ENCODE measurements around the gene INSR.

DNA sequence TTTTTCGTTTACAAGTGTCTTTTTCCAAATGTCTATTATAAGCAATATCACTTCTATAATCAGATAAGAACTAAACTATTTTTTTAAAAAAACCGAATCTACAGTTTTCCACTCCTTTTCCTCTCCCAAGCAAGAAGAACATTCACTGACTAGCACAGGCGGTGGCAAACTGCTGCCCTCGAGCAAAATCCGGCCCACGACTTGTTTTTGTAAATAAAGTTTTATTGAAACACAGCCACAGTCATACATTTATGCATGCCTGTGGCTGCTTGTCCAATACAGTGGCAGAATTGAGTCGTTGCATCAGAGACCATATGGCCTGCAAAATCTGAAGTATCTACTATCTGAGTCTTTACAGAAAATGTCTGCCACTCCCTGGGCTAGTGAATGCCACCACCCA lies 27.4 kb downstream of the INSR start:
- TF ChIP-seq ZNF384 (IDR thresholded peaks at IDR 0.05) (no peak), ELF4 (IDR thresholded peaks at IDR 0.05) (no peak), NFRKB (IDR thresholded peaks at IDR 0.05) (no peak), FOXA1 (IDR thresholded peaks at IDR 0.05) (no peak), FOXM1 (IDR thresholded peaks at IDR 0.05; ENCODE audit: borderline replicate concordance) (no peak), ARNT (IDR thresholded peaks at IDR 0.05) (no peak), HDGF (IDR thresholded peaks at IDR 0.05; ENCODE audit: borderline replicate concordance) (no peak), SP1 (IDR thresholded peaks at IDR 0.05) (no peak), BHLHE40 (IDR thresholded peaks at IDR 0.05; ENCODE audit: borderline replicate concordance) (no peak)
- TF ChIP-seq, protein P1, sequence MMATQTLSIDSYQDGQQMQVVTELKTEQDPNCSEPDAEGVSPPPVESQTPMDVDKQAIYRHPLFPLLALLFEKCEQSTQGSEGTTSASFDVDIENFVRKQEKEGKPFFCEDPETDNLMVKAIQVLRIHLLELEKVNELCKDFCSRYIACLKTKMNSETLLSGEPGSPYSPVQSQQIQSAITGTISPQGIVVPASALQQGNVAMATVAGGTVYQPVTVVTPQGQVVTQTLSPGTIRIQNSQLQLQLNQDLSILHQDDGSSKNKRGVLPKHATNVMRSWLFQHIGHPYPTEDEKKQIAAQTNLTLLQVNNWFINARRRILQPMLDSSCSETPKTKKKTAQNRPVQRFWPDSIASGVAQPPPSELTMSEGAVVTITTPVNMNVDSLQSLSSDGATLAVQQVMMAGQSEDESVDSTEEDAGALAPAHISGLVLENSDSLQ (IDR thresholded peaks at IDR 0.05), result no peak
